Measurements from ENCODE around the gene CXCL12. TPM values are rescaled to one million over a fixed set of nuclear protein-coding genes. Genes with fewer than 3 reads are reported as not detected.

Gene CXCL12
- total and polyA plus RNA-seq, 2 of the 13 experiments (the other 11 are each of a cell fraction or from before 2014, with no cell fraction given) = not detected

- TF ChIP-seq TERF1 (CRISPR knock-in tag; IDR thresholded peaks at IDR 0.05) (no peak), IKZF5 (CRISPR knock-in tag; IDR thresholded peaks at IDR 0.05) (no peak), SMC3 (IDR thresholded peaks at IDR 0.05; ENCODE audit: low read length) (no peak), ZNF557 (CRISPR knock-in tag; IDR thresholded peaks at IDR 0.05) (no peak), GATAD2A (CRISPR knock-in tag; IDR thresholded peaks at IDR 0.05) (no peak), ZFAT (CRISPR knock-in tag; conservative IDR thresholded peaks at IDR 0.05) (no peak), CEBPZ (IDR thresholded peaks at IDR 0.05; ENCODE audit: low read length) (no peak), ATF7-NPFF (CRISPR knock-in tag; IDR thresholded peaks at IDR 0.05; ENCODE audit: low read depth) (no peak), NFATC3 (CRISPR knock-in tag; IDR thresholded peaks at IDR 0.05) (no peak), SNAPC4 (CRISPR knock-in tag; IDR thresholded peaks at IDR 0.05) (no peak), BATF2 (CRISPR knock-in tag; IDR thresholded peaks at IDR 0.05) (no peak)
Observed at GRCh38 chr10:44357023-44357540, 27.8 kb downstream of the CXCL12 start (continued).

Data from HepG2 (cell line).